ENCODE results near the gene FOS.

The FOS gene

GRCh38 chr14:75258079-75258802 lies 20.4 kb upstream of the FOS start:
- Mint-ChIP-seq H3K27ac (ENCODE audit: low read depth) (peak overlapping the region; percentile 99), H3K9me3 (no peaks in the 10 kb centered on the region), H3K4me3 (peak overlapping the region; percentile 73), H3K27me3 (no peaks in the 10 kb centered on the region), H3K36me3 (ENCODE audit: insufficient read depth) (peaks cover 24% of the 10 kb centered on the region), H3K4me1 (peaks cover 34% of the 10 kb centered on the region)
- ATAC-seq (replicated peaks; ENCODE audit: extremely low read depth, poor library complexity, severe bottlenecking), result no peak
- DNase-seq (ENCODE audit: low spot score in 2 of 2), result no peak

DNA sequence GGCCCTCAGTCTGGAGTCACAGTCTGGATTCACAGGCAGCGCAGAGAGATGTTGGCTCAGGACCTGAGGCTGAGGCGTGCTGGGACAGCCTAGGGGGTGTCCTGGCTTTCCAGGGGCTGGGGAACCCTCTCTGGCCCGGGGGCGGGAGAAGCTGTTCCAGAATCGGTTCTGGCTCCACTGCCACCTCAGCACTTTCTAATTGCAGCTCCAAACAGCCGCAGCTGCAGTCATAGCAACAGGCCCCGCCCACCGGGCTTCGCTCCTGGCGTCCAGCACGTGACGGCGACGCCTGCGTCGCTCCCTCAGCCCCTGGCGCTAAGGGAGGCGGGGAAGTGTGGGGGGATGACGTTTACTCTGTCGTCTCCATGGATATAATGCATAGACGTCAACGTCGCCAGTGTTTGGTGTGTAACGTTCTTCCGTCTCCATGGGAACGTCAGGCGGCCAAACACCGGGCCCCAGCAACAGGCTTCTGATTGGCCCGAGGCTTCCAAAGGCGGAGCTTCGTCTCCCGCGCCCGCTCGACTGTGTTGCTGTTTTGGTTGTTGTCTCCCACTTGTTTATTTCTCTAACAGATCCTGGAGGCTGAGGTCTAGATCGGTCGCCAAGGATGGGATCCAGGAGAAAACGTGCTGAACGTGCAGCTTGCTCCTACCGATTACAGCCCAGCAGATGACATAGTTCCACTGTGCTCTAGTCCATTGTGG lies 19.7 kb upstream of the FOS start:
- Mint-ChIP-seq H3K36me3 (ENCODE audit: insufficient read depth) (peaks cover 24% of the 10 kb centered on the region), H3K27ac (ENCODE audit: low read depth) (peak overlapping the region; percentile 99), H3K4me3 (peak overlapping the region; percentile 73), H3K9me3 (no peaks in the 10 kb centered on the region), H3K4me1 (peaks cover 34% of the 10 kb centered on the region), H3K27me3 (no peaks in the 10 kb centered on the region)
- peak; percentile 92 for ATAC-seq (replicated peaks; ENCODE audit: extremely low read depth, poor library complexity, severe bottlenecking)
- peak; percentile 99 to 100 for DNase-seq (ENCODE audit: low spot score in 2 of 2)

- peak overlapping the region; percentile 99 for H3K27ac Mint-ChIP-seq (ENCODE audit: low read depth)
- H3K4me3 Mint-ChIP-seq, result peak overlapping the region; percentile 73
- ATAC-seq (replicated peaks; ENCODE audit: extremely low read depth, poor library complexity, severe bottlenecking), result no peak
- no peaks in the 10 kb centered on the region for H3K9me3 Mint-ChIP-seq
- H3K4me1 Mint-ChIP-seq, result peaks cover 33% of the 10 kb centered on the region
- DNase-seq (ENCODE audit: low spot score in 2 of 2), result no peak
- H3K36me3 Mint-ChIP-seq (ENCODE audit: insufficient read depth), result peaks cover 24% of the 10 kb centered on the region
- H3K27me3 Mint-ChIP-seq, result no peaks in the 10 kb centered on the region
Measured at GRCh38 chr14:75259510-75259855, 19.1 kb upstream of the FOS start.

GRCh38 chr14:75260025-75260763 lies 18.4 kb upstream of the FOS start:
- Mint-ChIP-seq H3K9me3 (no peaks in the 10 kb centered on the region), H3K36me3 (ENCODE audit: insufficient read depth) (peaks cover 24% of the 10 kb centered on the region), H3K4me3 (peak overlapping the region; percentile 73), H3K4me1 (peaks cover 28% of the 10 kb centered on the region), H3K27me3 (no peaks in the 10 kb centered on the region), H3K27ac (ENCODE audit: low read depth) (peak overlapping the region; percentile 99)
- ATAC-seq (replicated peaks; ENCODE audit: extremely low read depth, poor library complexity, severe bottlenecking) (no peak), DNase-seq (ENCODE audit: low spot score in 2 of 2) (no peak)

GRCh38 chr14:75261820-75262219 lies 16.8 kb upstream of the FOS start:
- Mint-ChIP-seq H3K4me3 (no peak overlapping the region), H3K36me3 (ENCODE audit: insufficient read depth) (peaks cover 23% of the 10 kb centered on the region), H3K9me3 (no peaks in the 10 kb centered on the region), H3K4me1 (peaks cover 28% of the 10 kb centered on the region), H3K27me3 (no peaks in the 10 kb centered on the region), H3K27ac (ENCODE audit: low read depth) (no peak overlapping the region)
- ATAC-seq (replicated peaks; ENCODE audit: extremely low read depth, poor library complexity, severe bottlenecking) (no peak), DNase-seq (ENCODE audit: low spot score in 2 of 2) (no peak)

DNA sequence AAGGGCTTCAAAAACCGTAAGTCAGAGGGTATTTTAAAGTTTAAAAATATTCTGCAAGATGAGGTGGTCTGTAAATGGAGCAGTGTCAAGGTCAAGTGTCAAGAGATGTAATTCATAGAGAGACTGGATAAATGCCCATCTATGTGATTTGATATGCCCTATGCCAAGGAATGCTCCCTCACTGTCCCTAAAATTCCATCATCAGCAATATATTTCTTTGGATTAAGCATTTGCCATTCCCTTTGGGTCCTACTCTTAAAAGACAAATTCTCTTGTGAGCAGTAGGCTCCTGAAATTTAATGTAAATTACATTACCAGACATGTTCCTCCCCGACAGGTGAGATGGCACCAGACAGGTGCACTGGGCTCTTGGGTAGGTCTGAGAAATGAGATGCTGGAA lies 16.0 kb upstream of the FOS start:
- Mint-ChIP-seq H3K27me3 (no peaks in the 10 kb centered on the region), H3K9me3 (no peaks in the 10 kb centered on the region), H3K4me3 (no peak overlapping the region), H3K36me3 (ENCODE audit: insufficient read depth) (peaks cover 20% of the 10 kb centered on the region), H3K4me1 (peaks cover 20% of the 10 kb centered on the region), H3K27ac (ENCODE audit: low read depth) (no peak overlapping the region)
- ATAC-seq (replicated peaks; ENCODE audit: extremely low read depth, poor library complexity, severe bottlenecking) (no peak), DNase-seq (ENCODE audit: low spot score in 2 of 2) (no peak)

GRCh38 chr14:75264036-75264435 lies 14.6 kb upstream of the FOS start:
- DNase-seq (ENCODE audit: low spot score in 2 of 2), result no peak
- peaks cover 13% of the 10 kb centered on the region for H3K36me3 Mint-ChIP-seq (ENCODE audit: insufficient read depth)
- no peak overlapping the region for H3K4me3 Mint-ChIP-seq
- H3K27ac Mint-ChIP-seq (ENCODE audit: low read depth), result no peak overlapping the region
- no peak for ATAC-seq (replicated peaks; ENCODE audit: extremely low read depth, poor library complexity, severe bottlenecking)
- no peaks in the 10 kb centered on the region for H3K9me3 Mint-ChIP-seq
- H3K4me1 Mint-ChIP-seq, result peaks cover 12% of the 10 kb centered on the region
- H3K27me3 Mint-ChIP-seq, result no peaks in the 10 kb centered on the region

DNA sequence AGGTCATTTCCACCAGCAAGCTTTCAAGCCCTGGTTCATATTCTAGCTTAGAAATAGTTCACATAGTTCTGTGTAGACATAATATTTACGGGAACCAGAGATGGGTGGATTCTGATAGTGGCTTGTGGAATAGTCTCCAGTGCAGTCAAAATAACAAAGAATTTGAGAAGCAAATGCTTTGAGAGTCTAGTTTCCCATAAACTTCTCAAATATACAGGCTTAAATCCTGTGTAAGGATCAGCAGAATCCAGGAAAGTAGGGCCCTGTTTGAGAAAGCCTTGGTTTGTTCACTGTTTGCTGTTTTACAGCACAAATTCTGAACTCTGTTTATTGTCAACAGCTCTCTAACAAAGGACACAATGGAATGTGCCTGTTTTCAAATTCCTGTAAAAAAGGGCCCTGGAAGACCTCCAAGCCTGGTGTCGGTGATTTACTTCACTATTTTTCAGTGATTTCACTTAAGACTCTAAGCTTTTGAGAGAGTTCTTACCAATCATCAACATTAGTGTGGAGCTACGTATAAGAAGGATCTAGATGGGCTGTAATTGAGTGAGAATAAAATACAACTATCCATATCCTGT lies 11.4 kb upstream of the FOS start:
- H3K9me3 Mint-ChIP-seq, result no peaks in the 10 kb centered on the region
- H3K4me1 Mint-ChIP-seq, result no peaks in the 10 kb centered on the region
- H3K36me3 Mint-ChIP-seq (ENCODE audit: insufficient read depth), result peaks cover 4% of the 10 kb centered on the region
- DNase-seq (ENCODE audit: low spot score in 2 of 2), result no peak
- H3K27ac Mint-ChIP-seq (ENCODE audit: low read depth), result no peak overlapping the region
- no peaks in the 10 kb centered on the region for H3K27me3 Mint-ChIP-seq
- H3K4me3 Mint-ChIP-seq, result no peak overlapping the region
- ATAC-seq (replicated peaks; ENCODE audit: extremely low read depth, poor library complexity, severe bottlenecking), result no peak

DNA sequence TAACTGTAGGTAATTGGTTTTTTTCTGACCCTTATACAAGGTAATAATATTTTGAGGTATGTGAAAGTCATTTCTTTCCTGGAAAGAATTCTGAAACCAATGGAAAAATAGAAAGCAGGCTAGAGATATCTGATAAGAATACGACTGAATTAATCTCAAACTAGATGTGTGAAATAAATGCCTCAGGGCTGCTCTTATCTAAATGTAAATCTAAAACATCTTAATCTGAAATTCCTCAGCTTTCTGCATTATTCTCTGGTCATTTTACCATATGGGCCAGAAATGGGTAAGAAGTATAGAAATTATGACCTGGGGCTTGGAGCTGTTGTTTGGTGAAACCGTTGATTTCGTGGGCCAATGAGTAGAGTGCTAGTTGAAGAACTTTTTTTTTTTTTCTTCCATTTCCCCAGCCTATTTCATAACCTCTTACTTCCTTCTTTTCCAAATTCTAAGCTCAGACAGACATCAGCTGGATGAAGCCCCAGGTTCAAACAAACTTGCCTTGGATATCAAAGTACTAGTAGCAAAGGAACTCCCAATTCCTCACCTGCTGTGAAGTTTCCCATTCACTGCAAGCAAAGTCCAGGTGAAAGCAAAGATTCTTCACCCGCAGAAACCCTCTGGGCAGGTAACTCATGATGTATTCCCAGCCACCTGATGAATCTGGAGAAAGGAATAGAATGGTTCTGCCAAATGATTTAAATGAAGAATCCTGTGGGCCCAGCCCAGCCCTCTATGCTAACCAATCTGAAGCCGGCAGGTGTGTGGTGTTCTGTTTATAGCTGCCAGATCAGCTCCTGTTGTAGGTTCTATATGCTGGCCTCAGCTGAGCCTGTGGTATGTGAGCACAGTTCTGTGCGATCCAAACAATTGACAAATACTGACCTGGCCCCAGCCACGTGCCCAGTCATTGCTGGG lies 9.7 kb upstream of the FOS start:
- ATAC-seq (replicated peaks; ENCODE audit: extremely low read depth, poor library complexity, severe bottlenecking), result peak; percentile 36
- DNase-seq (ENCODE audit: low spot score in 2 of 2), result no peak
- H3K36me3 Mint-ChIP-seq (ENCODE audit: insufficient read depth), result peaks cover 4% of the 10 kb centered on the region
- H3K27ac Mint-ChIP-seq (ENCODE audit: low read depth), result no peak overlapping the region
- H3K4me1 Mint-ChIP-seq, result peaks cover 8% of the 10 kb centered on the region
- no peaks in the 10 kb centered on the region for H3K27me3 Mint-ChIP-seq
- no peaks in the 10 kb centered on the region for H3K9me3 Mint-ChIP-seq
- H3K4me3 Mint-ChIP-seq, result no peak overlapping the region

DNA sequence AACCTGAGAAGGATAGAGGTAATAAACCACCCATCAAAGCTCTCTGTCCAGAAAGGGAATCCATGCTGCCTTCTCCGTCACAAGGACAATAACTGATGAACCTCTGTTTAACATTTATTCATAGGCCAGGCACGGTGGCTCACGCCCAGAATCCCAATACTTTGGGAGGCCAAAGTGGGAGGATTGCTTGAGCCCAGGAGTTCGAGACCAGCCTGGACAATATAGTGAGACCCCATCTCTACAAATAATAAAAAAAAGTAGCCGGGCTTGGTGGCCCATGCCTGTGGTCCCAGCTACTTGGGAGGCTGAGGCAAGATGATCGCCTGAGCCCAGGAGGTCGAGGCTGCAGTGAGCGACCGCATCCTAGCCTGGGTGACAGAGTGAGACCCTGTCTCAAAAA lies 7.1 kb upstream of the FOS start:
- peaks cover 10% of the 10 kb centered on the region for H3K36me3 Mint-ChIP-seq (ENCODE audit: insufficient read depth)
- no peak for DNase-seq (ENCODE audit: low spot score in 2 of 2)
- H3K9me3 Mint-ChIP-seq, result no peaks in the 10 kb centered on the region
- no peaks in the 10 kb centered on the region for H3K27me3 Mint-ChIP-seq
- ATAC-seq (replicated peaks; ENCODE audit: extremely low read depth, poor library complexity, severe bottlenecking), result no peak
- H3K4me3 Mint-ChIP-seq, result no peak overlapping the region
- H3K4me1 Mint-ChIP-seq, result peaks cover 28% of the 10 kb centered on the region
- no peak overlapping the region for H3K27ac Mint-ChIP-seq (ENCODE audit: low read depth)

DNA sequence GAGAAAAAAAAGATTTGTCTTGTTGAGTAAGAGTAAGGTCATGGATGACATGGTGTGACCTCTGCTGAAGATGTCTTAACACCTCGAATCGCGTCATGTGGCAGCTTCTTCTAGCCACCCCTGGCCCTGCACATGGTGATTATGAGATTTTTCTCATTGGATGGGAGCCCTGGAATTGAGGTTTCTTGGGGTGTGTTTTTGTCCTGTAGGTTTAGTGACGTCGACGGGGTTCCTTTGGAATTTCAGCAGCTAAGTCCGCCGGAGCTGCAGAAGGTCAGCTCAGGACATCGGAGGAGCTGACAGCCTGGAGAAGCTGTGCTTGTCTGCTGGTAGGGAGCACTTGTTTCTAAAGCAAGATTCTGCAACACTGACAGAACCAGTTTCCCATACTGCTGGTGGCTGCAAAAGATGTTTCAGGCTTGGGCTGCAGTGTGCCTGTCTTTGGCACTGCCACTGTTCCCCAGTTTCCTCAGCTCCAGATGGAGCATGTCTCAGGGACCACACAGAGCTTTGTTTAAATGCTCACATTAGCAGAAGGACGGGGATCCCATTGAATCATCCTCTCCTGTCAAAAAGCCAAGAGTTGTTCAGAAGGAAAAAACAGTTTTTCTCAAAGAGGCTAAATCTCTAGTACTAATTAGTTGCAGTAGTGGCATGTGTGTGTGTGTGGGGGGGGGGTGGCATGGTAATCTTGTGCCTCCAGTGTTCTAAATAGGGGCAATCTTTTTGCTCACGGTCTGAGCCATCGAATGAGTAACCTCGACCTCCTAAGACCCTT lies 5.2 kb upstream of the FOS start:
- H3K9me3 Mint-ChIP-seq, result no peaks in the 10 kb centered on the region
- ATAC-seq (replicated peaks; ENCODE audit: extremely low read depth, poor library complexity, severe bottlenecking), result no peak
- H3K4me1 Mint-ChIP-seq, result peaks cover 40% of the 10 kb centered on the region
- peak overlapping the region; percentile 98 for H3K27ac Mint-ChIP-seq (ENCODE audit: low read depth)
- H3K36me3 Mint-ChIP-seq (ENCODE audit: insufficient read depth), result peaks cover 24% of the 10 kb centered on the region
- no peak for DNase-seq (ENCODE audit: low spot score in 2 of 2)
- no peak overlapping the region for H3K4me3 Mint-ChIP-seq
- H3K27me3 Mint-ChIP-seq, result no peaks in the 10 kb centered on the region
